H9 (cell line): ENCODE results near the gene VAV3. TPM values are rescaled to one million over a fixed set of nuclear protein-coding genes. Genes with fewer than 3 reads are reported as not detected.

Experiments
- DNase-seq: peaks from one replicate; pipeline ENCODE4 v3.0.0-alpha.2; 2017
- H2AFZ ChIP-seq: one replicate; pipeline ENCODE4 v1.6.1; 2013; ENCODE audit warnings: mild to moderate bottlenecking, low read length, control low read depth, moderate library complexity
- H2AK5ac ChIP-seq: 2 replicates; pipeline ENCODE4 v1.6.1; 2013; ENCODE audit warnings: low read length, control low read depth, mixed read lengths; ENCODE audit not compliant: insufficient read length
- H2BK120ac ChIP-seq: one replicate; pipeline ENCODE4 v1.6.1; 2013; ENCODE audit warnings: low read depth, mild to moderate bottlenecking, low read length, control low read depth, inconsistent platforms; ENCODE audit not compliant: poor library complexity, severe bottlenecking
- H2BK12ac ChIP-seq: 2 replicates; pipeline ENCODE4 v1.6.1; 2013; ENCODE audit warnings: low read length, control low read depth, mixed read lengths, low read depth; ENCODE audit not compliant: insufficient read length
- H2BK15ac ChIP-seq: 2 replicates; pipeline ENCODE4 v1.6.1; 2013; ENCODE audit warnings: low read depth, low read length, control low read depth
- H2BK20ac ChIP-seq: one replicate; pipeline ENCODE4 v1.6.1; 2013; ENCODE audit warnings: low read depth, mild to moderate bottlenecking, low read length, control low read depth, inconsistent platforms; ENCODE audit not compliant: poor library complexity, severe bottlenecking
- H2BK5ac ChIP-seq: 2 replicates; pipeline ENCODE4 v1.6.1; 2013; ENCODE audit warnings: low read length, control low read depth, mixed read lengths; ENCODE audit not compliant: insufficient read length
- H3K14ac ChIP-seq: 2 replicates; pipeline ENCODE4 v1.6.1; 2013; ENCODE audit warnings: low read length, control low read depth; ENCODE audit not compliant: insufficient read depth
- H3K18ac ChIP-seq: 2 replicates; pipeline ENCODE4 v1.6.1; 2013; ENCODE audit warnings: low read depth, mild to moderate bottlenecking, mixed read lengths, low read length, control low read depth; ENCODE audit not compliant: insufficient read length
- H3K23ac ChIP-seq: 2 replicates; pipeline ENCODE4 v1.6.1; 2013; ENCODE audit warnings: low read length, control low read depth, mixed read lengths, low read depth; ENCODE audit not compliant: insufficient read length
- H3K23me2 ChIP-seq: 2 replicates; pipeline ENCODE4 v1.6.1; 2013; ENCODE audit warnings: low read depth, mild to moderate bottlenecking, mixed read lengths, low read length, control low read depth; ENCODE audit not compliant: insufficient read length, poor library complexity, severe bottlenecking
- H3K27ac ChIP-seq: 2 replicates; pipeline ENCODE4 v1.5.1; 2013; ENCODE audit warnings: low read length, control low read depth, mixed read lengths, low read depth; ENCODE audit not compliant: insufficient read length
- H3K27me3 ChIP-seq: 2 replicates; pipeline ENCODE4 v1.6.1; 2013; ENCODE audit warnings: low read length, control low read depth, inconsistent platforms; ENCODE audit not compliant: insufficient read depth
- H3K4ac ChIP-seq: 2 replicates; pipeline ENCODE4 v1.6.1; 2013; ENCODE audit warnings: low read depth, mild to moderate bottlenecking, control low read depth, inconsistent platforms, low read length, moderate library complexity
- H3K4me1 ChIP-seq: 2 replicates; pipeline ENCODE4 v1.6.1; 2013; ENCODE audit warnings: low read length, control low read depth, inconsistent platforms; ENCODE audit not compliant: insufficient read depth
- H3K4me2 ChIP-seq: 2 replicates; pipeline ENCODE4 v1.6.1; 2013; ENCODE audit warnings: low read length, control low read depth, mixed read lengths; ENCODE audit not compliant: insufficient read length, insufficient read depth
- H3K56ac ChIP-seq: 2 replicates; pipeline ENCODE4 v1.6.1; 2013; ENCODE audit warnings: low read depth, mild to moderate bottlenecking, mixed read lengths, low read length, control low read depth; ENCODE audit not compliant: insufficient read length
- H3K79me1 ChIP-seq: 2 replicates; pipeline ENCODE4 v1.6.1; 2013; ENCODE audit warnings: low read depth, mild to moderate bottlenecking, moderate library complexity, low read length, control low read depth, inconsistent platforms; ENCODE audit not compliant: insufficient read depth, poor library complexity, severe bottlenecking
- H3K79me2 ChIP-seq: 2 replicates; pipeline ENCODE4 v1.6.1; 2013; ENCODE audit warnings: low read length, control low read depth, inconsistent platforms; ENCODE audit not compliant: insufficient read depth
- H3K9ac ChIP-seq: 2 replicates; pipeline ENCODE4 v1.6.1; 2013; ENCODE audit warnings: low read length, control low read depth, mixed read lengths; ENCODE audit not compliant: insufficient read length; ENCODE audit errors: extremely low read depth
- H3K9me3 ChIP-seq: one replicate; pipeline ENCODE4 v1.6.1; 2013; ENCODE audit warnings: low read depth, low read length, inconsistent platforms; ENCODE audit not compliant: control insufficient read depth
- H3T11ph ChIP-seq: one replicate; pipeline ENCODE4 v1.6.1; 2013; ENCODE audit warnings: mild to moderate bottlenecking, low read length, control low read depth, inconsistent platforms
- H4K20me1 ChIP-seq: one replicate; pipeline ENCODE4 v1.6.1; 2013; ENCODE audit not compliant: control insufficient read depth, insufficient read length, insufficient read depth
- H4K5ac ChIP-seq: 2 replicates; pipeline ENCODE4 v1.6.1; 2013; ENCODE audit warnings: low read depth, mild to moderate bottlenecking, mixed read lengths, low read length, control low read depth; ENCODE audit not compliant: insufficient read length
- H4K8ac ChIP-seq: replicated peaks from 2 replicates; pipeline ENCODE4 v1.6.1; 2013; ENCODE audit warnings: low read length, control low read depth, mixed read lengths, low read depth; ENCODE audit not compliant: insufficient read length
- H4K91ac ChIP-seq: 2 replicates; pipeline ENCODE4 v1.6.1; 2013; ENCODE audit warnings: low read depth, mild to moderate bottlenecking, moderate library complexity, mixed read lengths, low read length, control low read depth; ENCODE audit not compliant: insufficient read length
- H3K27ac Mint-ChIP-seq, 3 experiments: 2 replicates in 2 of 3; 3 replicates in 1 of 3; pipeline ENCODE4 v1.8.0; 2020 to 2021; ENCODE audit warnings: mixed read lengths in 3 of 3, mild to moderate bottlenecking in 1 of 3, moderate library complexity in 1 of 3
- H3K27me3 Mint-ChIP-seq: 2 replicates; pipeline ENCODE4 v1.8.0; 2021; ENCODE audit warnings: low read depth, mild to moderate bottlenecking, moderate library complexity, mixed read lengths
- H3K36me3 Mint-ChIP-seq, 3 experiments: 2 replicates in 2 of 3; 3 replicates in 1 of 3; pipeline ENCODE4 v1.8.0; 2020 to 2021; ENCODE audit warnings: low read depth in 3 of 3, mixed read lengths in 3 of 3; ENCODE audit not compliant: insufficient read depth in 1 of 3
- H3K4me1 Mint-ChIP-seq, 2 experiments: 2 replicates each; pipeline ENCODE4 v1.8.0; 2020; ENCODE audit warnings: mixed read lengths in 2 of 2
- H3K4me3 Mint-ChIP-seq, 2 experiments: 2 replicates in 1 of 2; 3 replicates in 1 of 2; pipeline ENCODE4 v1.8.0; 2020 to 2021; ENCODE audit warnings: mild to moderate bottlenecking in 2 of 2, mixed read lengths in 2 of 2, moderate library complexity in 1 of 2
- H3K9me3 Mint-ChIP-seq, 2 experiments: 2 replicates in 1 of 2; 3 replicates in 1 of 2; pipeline ENCODE4 v1.8.0; 2020; ENCODE audit warnings: mild to moderate bottlenecking in 2 of 2, mixed read lengths in 2 of 2, moderate library complexity in 1 of 2
- WGBS: extraction: QIAGEN DNeasy Blood & Tissue Kit; methylation state at CpG from one replicate; pipeline ENCODE4 v1.1.7; 2013; ENCODE audit warnings: missing lambda C conversion rate, low lambda C conversion rate, mixed read lengths; ENCODE audit not compliant: insufficient read length; ENCODE audit errors: extremely low coverage; 5-methylcytosine and 5-hydroxymethylcytosine counted together
- total RNA-seq: library from RNA; stranded (reverse); gene quantifications from 2 replicates; pipeline ENCODE4 v1.2.1, GENCODE V29; 2021
- TF ChIP-seq, protein P1 (sequence below): fragments of 200-600 bp; sonication (generic); conservative IDR thresholded peaks from 3 replicates; pipeline ENCODE4 v1.8.0; 2021; ENCODE audit warnings: antibody characterized with exemption, mild to moderate bottlenecking

The VAV3 gene
- total RNA-seq, 1 experiment from 2014 or later: 5.1 TPM

- H2BK12ac ChIP-seq: no peak overlapping the region
- H3K4me3 Mint-ChIP-seq: no peak overlapping the region
- no peaks in the 10 kb centered on the region for H3K27me3 ChIP-seq
- no peak overlapping the region for H3K4me2 ChIP-seq
- H2AFZ ChIP-seq: no peak overlapping the region
- no peak overlapping the region for H2BK15ac ChIP-seq
- no peak for DNase-seq
- H2BK20ac ChIP-seq: no peak overlapping the region
- H2BK120ac ChIP-seq: no peak overlapping the region
- no peak overlapping the region for H4K5ac ChIP-seq
- no peak overlapping the region for H3T11ph ChIP-seq
- H3K79me1 ChIP-seq: no peaks in the 10 kb centered on the region
- no peak overlapping the region for H4K8ac ChIP-seq
- no peaks in the 10 kb centered on the region for H3K27me3 Mint-ChIP-seq
- no peak overlapping the region for H3K56ac ChIP-seq
- H3K9ac ChIP-seq: no peak overlapping the region
- peaks cover 23 to 25% of the 10 kb centered on the region in 2 experiments for H3K4me1 Mint-ChIP-seq
- no peaks in the 10 kb centered on the region for H3K4me1 ChIP-seq
- no peaks in the 10 kb centered on the region for H3K79me2 ChIP-seq
- no peaks in the 10 kb centered on the region for H3K23me2 ChIP-seq
- TF ChIP-seq, protein P1, sequence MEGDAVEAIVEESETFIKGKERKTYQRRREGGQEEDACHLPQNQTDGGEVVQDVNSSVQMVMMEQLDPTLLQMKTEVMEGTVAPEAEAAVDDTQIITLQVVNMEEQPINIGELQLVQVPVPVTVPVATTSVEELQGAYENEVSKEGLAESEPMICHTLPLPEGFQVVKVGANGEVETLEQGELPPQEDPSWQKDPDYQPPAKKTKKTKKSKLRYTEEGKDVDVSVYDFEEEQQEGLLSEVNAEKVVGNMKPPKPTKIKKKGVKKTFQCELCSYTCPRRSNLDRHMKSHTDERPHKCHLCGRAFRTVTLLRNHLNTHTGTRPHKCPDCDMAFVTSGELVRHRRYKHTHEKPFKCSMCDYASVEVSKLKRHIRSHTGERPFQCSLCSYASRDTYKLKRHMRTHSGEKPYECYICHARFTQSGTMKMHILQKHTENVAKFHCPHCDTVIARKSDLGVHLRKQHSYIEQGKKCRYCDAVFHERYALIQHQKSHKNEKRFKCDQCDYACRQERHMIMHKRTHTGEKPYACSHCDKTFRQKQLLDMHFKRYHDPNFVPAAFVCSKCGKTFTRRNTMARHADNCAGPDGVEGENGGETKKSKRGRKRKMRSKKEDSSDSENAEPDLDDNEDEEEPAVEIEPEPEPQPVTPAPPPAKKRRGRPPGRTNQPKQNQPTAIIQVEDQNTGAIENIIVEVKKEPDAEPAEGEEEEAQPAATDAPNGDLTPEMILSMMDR: no peak
- no peaks in the 10 kb centered on the region for H3K9me3 Mint-ChIP-seq
- H4K91ac ChIP-seq: no peak overlapping the region
- H2BK5ac ChIP-seq: no peak overlapping the region
- H3K36me3 Mint-ChIP-seq: no peaks in the 10 kb centered on the region
- no peak overlapping the region for H3K27ac ChIP-seq
- no peaks in the 10 kb centered on the region for H4K20me1 ChIP-seq
- no peak overlapping the region for H3K27ac Mint-ChIP-seq
- no peak overlapping the region for H3K14ac ChIP-seq
- no peak overlapping the region for H3K18ac ChIP-seq
- WGBS: no CpG with 5 or more reads among the region's 1 CpG
- H2AK5ac ChIP-seq: no peak overlapping the region
- H3K9me3 ChIP-seq: no peaks in the 10 kb centered on the region
- no peak overlapping the region for H3K4ac ChIP-seq
- no peak overlapping the region for H3K23ac ChIP-seq
Measured at GRCh38 chr1:107879346-107879745, 85.6 kb downstream of the VAV3 start.
